ENCODE results near the gene CASZ1.

CASZ1 gene

DNA sequence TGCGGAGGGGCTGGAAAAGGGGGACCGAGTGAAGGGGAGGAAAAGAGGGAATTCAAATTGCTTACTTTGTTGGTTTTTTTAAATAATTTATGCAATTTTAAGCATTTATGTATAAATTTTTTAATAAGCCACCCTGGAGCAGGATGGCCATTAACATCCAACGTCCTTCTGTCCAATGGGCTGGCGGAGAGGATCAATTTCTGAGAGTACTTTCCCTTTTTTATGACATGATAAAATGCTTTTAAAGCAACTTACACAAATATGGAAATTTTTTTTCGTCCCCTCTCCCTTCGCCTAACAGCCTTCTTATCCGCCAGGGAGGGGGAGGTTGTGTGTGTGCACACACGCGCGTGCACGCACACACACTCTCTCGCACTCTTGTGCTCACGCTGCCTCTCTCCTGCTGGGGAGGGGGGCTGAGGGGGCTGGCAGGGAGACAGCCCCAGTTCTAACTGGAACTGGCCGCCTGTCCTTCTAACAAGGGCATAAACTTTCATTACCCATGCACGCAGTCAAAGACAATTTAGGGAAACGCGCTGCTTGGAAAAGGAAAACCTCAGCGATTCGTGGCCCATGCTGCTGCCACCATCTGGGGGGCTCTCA is 123.2 kb downstream of the CASZ1 start:
- no peak for DNase-seq
- H3K14ac ChIP-seq (ENCODE audit: low read length in 2 of 2): no peak overlapping the region
- peak overlapping the region in 1 of 2 experiments; percentile 59 for H2BK12ac ChIP-seq (ENCODE audit: low read length in 2 of 2)
- no peak overlapping the region for H3K18ac ChIP-seq (ENCODE audit: low read depth in 1 of 2, low read length in 2 of 2)
- no peaks in the 10 kb centered on the region for H3K36me3 ChIP-seq (ENCODE audit: control insufficient read depth in 1 of 2, insufficient read depth in 2 of 2, low read depth in 1 of 2, low read length in 2 of 2)
- no peak overlapping the region for H3K27ac ChIP-seq (ENCODE audit: low read length, poor library complexity, severe bottlenecking)
- no peak overlapping the region for H3K4me2 ChIP-seq (ENCODE audit: low read length, poor library complexity, severe bottlenecking)
- no peak overlapping the region for H4K91ac ChIP-seq (ENCODE audit: low read length)
- no peak overlapping the region for H3K4me3 ChIP-seq (ENCODE audit: insufficient read depth in 1 of 2, low read depth in 1 of 2, low read length in 2 of 2)
- no peak overlapping the region for H3K4ac ChIP-seq (ENCODE audit: low read depth in 1 of 2, low read length in 2 of 2)
- no peak overlapping the region for H2BK120ac ChIP-seq (ENCODE audit: low read depth, low read length)
- H2AFZ ChIP-seq (ENCODE audit: low read depth, low read length): no peak overlapping the region
- no peaks in the 10 kb centered on the region for H3K9me3 ChIP-seq (ENCODE audit: control insufficient read depth, low read length)
- no peak overlapping the region for H3K9ac ChIP-seq (ENCODE audit: low read length)
- no peak overlapping the region for H4K8ac ChIP-seq (ENCODE audit: low read length)
- no peaks in the 10 kb centered on the region for H3K79me1 ChIP-seq (replicated peaks; ENCODE audit: low read length, poor library complexity, severe bottlenecking)
- H3K23ac ChIP-seq (ENCODE audit: low read length in 2 of 2): no peak overlapping the region
- no peak overlapping the region for H2AK5ac ChIP-seq (ENCODE audit: low read length, severe bottlenecking)
- no peak overlapping the region for H2BK15ac ChIP-seq (ENCODE audit: low read depth, poor library complexity, severe bottlenecking)
- peaks cover 14 to 77% of the 10 kb centered on the region in 2 experiments for H3K27me3 ChIP-seq (ENCODE audit: control insufficient read depth in 1 of 2, insufficient read depth in 1 of 2, low read length in 2 of 2)
- no peak overlapping the region for H2BK5ac ChIP-seq (ENCODE audit: low read depth, low read length, poor library complexity, severe bottlenecking)
- H3K4me1 ChIP-seq (ENCODE audit: control insufficient read depth, insufficient read depth, low read depth, low read length): peaks cover 37% of the 10 kb centered on the region
- 91% methylated on average over 13 of the region's 19 CpGs for WGBS

- H3K27ac ChIP-seq (ENCODE audit: low read length, poor library complexity, severe bottlenecking): no peak overlapping the region
- 86% methylated on average over 28 of the region's 35 CpGs for WGBS
- peaks cover 35% of the 10 kb centered on the region for H3K4me1 ChIP-seq (ENCODE audit: control insufficient read depth, insufficient read depth, low read depth, low read length)
- no peak overlapping the region for H2AFZ ChIP-seq (ENCODE audit: low read depth, low read length)
- no peak overlapping the region for H2BK5ac ChIP-seq (ENCODE audit: low read depth, low read length, poor library complexity, severe bottlenecking)
- no peak overlapping the region for H2AK5ac ChIP-seq (ENCODE audit: low read length, severe bottlenecking)
- no peaks in the 10 kb centered on the region for H3K79me1 ChIP-seq (replicated peaks; ENCODE audit: low read length, poor library complexity, severe bottlenecking)
- H3K9ac ChIP-seq (ENCODE audit: low read length): no peak overlapping the region
- no peak overlapping the region for H3K4ac ChIP-seq (ENCODE audit: low read depth in 1 of 2, low read length in 2 of 2)
- H3K36me3 ChIP-seq (ENCODE audit: control insufficient read depth in 1 of 2, insufficient read depth in 2 of 2, low read depth in 1 of 2, low read length in 2 of 2): no peaks in the 10 kb centered on the region
- peak overlapping the region; percentile 3 for H2BK120ac ChIP-seq (ENCODE audit: low read depth, low read length)
- no peak overlapping the region for H3K4me2 ChIP-seq (ENCODE audit: low read length, poor library complexity, severe bottlenecking)
- H3K18ac ChIP-seq (ENCODE audit: low read depth in 1 of 2, low read length in 2 of 2): no peak overlapping the region
- H3K14ac ChIP-seq (ENCODE audit: low read length in 2 of 2): no peak overlapping the region
- no peak overlapping the region for H4K91ac ChIP-seq (ENCODE audit: low read length)
- H3K27me3 ChIP-seq (ENCODE audit: control insufficient read depth in 1 of 2, insufficient read depth in 1 of 2, low read length in 2 of 2): peaks cover 14 to 75% of the 10 kb centered on the region in 2 experiments
- no peak overlapping the region for H2BK12ac ChIP-seq (ENCODE audit: low read length in 2 of 2)
- H3K9me3 ChIP-seq (ENCODE audit: control insufficient read depth, low read length): no peaks in the 10 kb centered on the region
- DNase-seq: no peak
- no peak overlapping the region for H2BK15ac ChIP-seq (ENCODE audit: low read depth, poor library complexity, severe bottlenecking)
- no peak overlapping the region for H4K8ac ChIP-seq (ENCODE audit: low read length)
- H3K4me3 ChIP-seq (ENCODE audit: insufficient read depth in 1 of 2, low read depth in 1 of 2, low read length in 2 of 2): no peak overlapping the region
- no peak overlapping the region for H3K23ac ChIP-seq (ENCODE audit: low read length in 2 of 2)
These were observed 123.9 kb downstream of the CASZ1 start for GRCh38 chr1:10672343-10673050.

- H3K27me3 ChIP-seq (ENCODE audit: control insufficient read depth in 1 of 2, insufficient read depth in 1 of 2, low read length in 2 of 2): peaks cover 14 to 74% of the 10 kb centered on the region in 2 experiments
- H3K4me3 ChIP-seq (ENCODE audit: insufficient read depth in 1 of 2, low read depth in 1 of 2, low read length in 2 of 2): no peak overlapping the region
- no peak overlapping the region for H2AFZ ChIP-seq (ENCODE audit: low read depth, low read length)
- WGBS: 70% methylated on average over 25 of the region's 27 CpGs
- H2BK15ac ChIP-seq (ENCODE audit: low read depth, poor library complexity, severe bottlenecking): peak overlapping the region; percentile 75
- no peak overlapping the region for H3K27ac ChIP-seq (ENCODE audit: low read length, poor library complexity, severe bottlenecking)
- peak overlapping the region in 1 of 2 experiments; percentile 81 for H3K18ac ChIP-seq (ENCODE audit: low read depth in 1 of 2, low read length in 2 of 2)
- no peaks in the 10 kb centered on the region for H3K36me3 ChIP-seq (ENCODE audit: control insufficient read depth in 1 of 2, insufficient read depth in 2 of 2, low read depth in 1 of 2, low read length in 2 of 2)
- no peaks in the 10 kb centered on the region for H3K79me1 ChIP-seq (replicated peaks; ENCODE audit: low read length, poor library complexity, severe bottlenecking)
- no peak overlapping the region for H2AK5ac ChIP-seq (ENCODE audit: low read length, severe bottlenecking)
- H2BK5ac ChIP-seq (ENCODE audit: low read depth, low read length, poor library complexity, severe bottlenecking): no peak overlapping the region
- H3K4me1 ChIP-seq (ENCODE audit: control insufficient read depth, insufficient read depth, low read depth, low read length): peaks cover 28% of the 10 kb centered on the region
- peak overlapping the region in 1 of 2 experiments; percentile 32 for H3K4ac ChIP-seq (ENCODE audit: low read depth in 1 of 2, low read length in 2 of 2)
- H3K9me3 ChIP-seq (ENCODE audit: control insufficient read depth, low read length): no peaks in the 10 kb centered on the region
- peak overlapping the region; percentile 71 for H4K91ac ChIP-seq (ENCODE audit: low read length)
- H2BK120ac ChIP-seq (ENCODE audit: low read depth, low read length): peak overlapping the region; percentile 58
- no peak overlapping the region for H3K23ac ChIP-seq (ENCODE audit: low read length in 2 of 2)
- peak overlapping the region; percentile 3 to 90 for H2BK12ac ChIP-seq (ENCODE audit: low read length in 2 of 2)
- no peak overlapping the region for H3K4me2 ChIP-seq (ENCODE audit: low read length, poor library complexity, severe bottlenecking)
- H4K8ac ChIP-seq (ENCODE audit: low read length): peak overlapping the region; percentile 52
- DNase-seq: no peak
- H3K9ac ChIP-seq (ENCODE audit: low read length): no peak overlapping the region
- peak overlapping the region in 1 of 2 experiments; percentile 2 for H3K14ac ChIP-seq (ENCODE audit: low read length in 2 of 2)
These were observed 124.7 kb downstream of the CASZ1 start for GRCh38 chr1:10671622-10672342.

GRCh38 chr1:10671090-10671489 is 125.4 kb downstream of the CASZ1 start:
- 36% methylated on average over 18 of the region's 18 CpGs for WGBS
- Histone ChIP-seq H3K23ac (ENCODE audit: low read length in 2 of 2) (no peak overlapping the region), H2AFZ (ENCODE audit: low read depth, low read length) (no peak overlapping the region), H3K4ac (ENCODE audit: low read depth in 1 of 2, low read length in 2 of 2) (no peak overlapping the region), H3K4me1 (ENCODE audit: control insufficient read depth, insufficient read depth, low read depth, low read length) (peaks cover 24% of the 10 kb centered on the region), H3K79me1 (replicated peaks; ENCODE audit: low read length, poor library complexity, severe bottlenecking) (no peaks in the 10 kb centered on the region), H3K36me3 (ENCODE audit: control insufficient read depth in 1 of 2, insufficient read depth in 2 of 2, low read depth in 1 of 2, low read length in 2 of 2) (no peaks in the 10 kb centered on the region), H2BK15ac (ENCODE audit: low read depth, poor library complexity, severe bottlenecking) (no peak overlapping the region), H3K9me3 (ENCODE audit: control insufficient read depth, low read length) (no peaks in the 10 kb centered on the region), H3K9ac (ENCODE audit: low read length) (no peak overlapping the region), H2AK5ac (ENCODE audit: low read length, severe bottlenecking) (no peak overlapping the region), H3K27ac (ENCODE audit: low read length, poor library complexity, severe bottlenecking) (no peak overlapping the region), H2BK120ac (ENCODE audit: low read depth, low read length) (peak overlapping the region; percentile 36), H3K4me2 (ENCODE audit: low read length, poor library complexity, severe bottlenecking) (no peak overlapping the region), H3K18ac (ENCODE audit: low read depth in 1 of 2, low read length in 2 of 2) (peak overlapping the region in 1 of 2 experiments; percentile 81), H2BK5ac (ENCODE audit: low read depth, low read length, poor library complexity, severe bottlenecking) (no peak overlapping the region), H3K14ac (ENCODE audit: low read length in 2 of 2) (peak overlapping the region in 1 of 2 experiments; percentile 2), H3K4me3 (ENCODE audit: insufficient read depth in 1 of 2, low read depth in 1 of 2, low read length in 2 of 2) (no peak overlapping the region), H4K91ac (ENCODE audit: low read length) (peak overlapping the region; percentile 71), H3K27me3 (ENCODE audit: control insufficient read depth in 1 of 2, insufficient read depth in 1 of 2, low read length in 2 of 2) (peaks cover 14 to 74% of the 10 kb centered on the region in 2 experiments), H4K8ac (ENCODE audit: low read length) (peak overlapping the region; percentile 5), H2BK12ac (ENCODE audit: low read length in 2 of 2) (peak overlapping the region in 1 of 2 experiments; percentile 90)
- DNase-seq: peak; percentile 46

Measured in mesenchymal stem cell (in vitro differentiated cells and primary cell).